ENCODE measurements around the gene ATG16L2.
"Not testable (repeated sequence)": the region's sequence is repeated elsewhere in the genome, so short reads cannot be mapped to it uniquely, and the experiment has no call there.

Gene ATG16L2

DNA sequence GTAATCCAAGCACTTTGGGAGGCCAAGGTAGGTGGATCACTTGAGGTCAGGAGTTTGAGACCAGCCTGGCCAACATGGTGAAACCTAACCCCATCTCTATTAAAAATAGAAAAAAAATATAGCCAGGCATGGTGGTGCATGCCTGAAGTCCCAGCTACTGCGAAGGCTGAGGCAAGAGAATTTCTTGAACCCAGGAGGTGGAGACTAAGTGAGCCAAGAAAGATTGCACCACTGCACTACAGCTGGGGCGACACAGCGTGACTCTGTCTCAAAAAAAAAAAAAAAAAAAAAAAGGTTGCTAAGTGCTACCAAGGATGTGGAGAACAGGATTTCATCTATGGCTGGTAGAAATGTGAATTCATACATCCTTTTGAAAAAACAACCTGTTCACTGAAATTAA is 36.6 kb downstream of the ATG16L2 start:
- no peak for DNase-seq

DNA sequence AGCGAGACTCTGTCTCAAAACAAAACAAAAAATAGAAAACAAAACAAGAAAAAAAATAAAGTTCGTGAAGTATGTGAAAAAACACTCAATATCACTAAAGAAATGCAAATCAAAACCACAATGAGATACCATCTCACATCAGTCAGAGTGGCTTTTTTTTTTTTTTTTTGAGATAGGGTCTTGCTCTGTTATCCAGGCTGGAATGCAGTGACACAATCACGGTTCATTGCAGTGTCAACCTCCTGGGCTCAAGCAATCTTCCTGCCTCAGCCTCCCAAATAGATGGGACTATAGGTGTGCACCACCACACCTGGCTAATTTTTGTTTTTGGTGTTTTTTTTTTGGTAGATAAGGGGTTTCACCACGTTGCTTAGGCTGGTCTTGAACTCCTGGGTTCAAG is 37.5 kb downstream of the ATG16L2 start:
- no peak for DNase-seq

DNA sequence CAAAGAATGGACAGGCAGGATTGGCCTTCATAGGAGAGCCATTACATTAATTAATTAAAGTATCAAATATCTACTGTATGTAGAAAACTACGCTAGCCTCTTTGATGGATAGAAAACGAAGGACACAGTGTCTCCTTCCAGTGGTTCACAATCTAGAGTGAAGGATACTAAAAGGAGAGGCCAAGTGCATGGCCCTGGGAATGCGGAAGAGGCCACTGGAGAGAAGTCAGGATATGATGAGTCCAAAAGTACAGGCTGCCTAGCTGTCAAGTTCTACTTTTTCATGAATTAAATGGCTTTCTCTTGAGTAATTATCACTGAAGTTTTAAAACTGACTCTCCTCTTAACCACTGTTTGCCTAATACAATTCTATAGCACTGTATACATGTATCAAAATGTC is 41.9 kb downstream of the ATG16L2 start:
- no peak for DNase-seq

DNA sequence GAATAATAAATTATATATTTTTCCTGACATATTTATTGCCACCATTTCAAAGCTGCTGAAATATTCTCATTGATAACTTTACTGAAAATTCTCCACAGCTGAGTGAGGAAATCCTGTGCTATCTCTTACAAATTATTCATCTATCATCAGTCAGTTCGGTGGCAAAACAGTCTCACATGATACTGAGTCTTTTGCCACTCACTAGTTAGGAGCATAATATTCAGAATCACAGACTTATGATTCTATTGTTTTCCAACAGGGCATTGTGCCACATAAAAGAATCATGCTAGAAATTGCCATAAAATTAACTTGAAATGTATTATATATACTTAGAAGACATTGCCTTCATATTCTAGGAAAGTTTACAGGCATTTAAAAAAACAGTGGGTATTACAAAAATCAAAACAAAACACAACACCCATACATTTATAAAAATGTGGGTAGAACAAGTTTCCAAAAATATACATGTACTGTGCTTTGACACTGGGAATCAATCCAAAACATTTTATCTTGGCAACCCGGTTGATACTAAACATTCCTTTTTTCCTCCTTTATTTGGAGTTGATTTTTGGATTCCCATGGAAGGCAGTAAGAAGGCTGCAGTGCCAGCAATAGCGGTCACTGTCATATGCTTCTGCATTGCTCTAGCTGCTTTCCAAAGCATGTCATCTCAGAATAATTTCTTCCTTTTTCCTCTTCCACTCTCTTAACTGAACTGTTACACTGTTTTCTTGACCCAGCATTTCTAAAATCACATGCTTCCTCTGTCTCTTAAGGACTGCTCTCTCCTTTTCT is 42.5 kb downstream of the ATG16L2 start:
- no peak for DNase-seq

DNA sequence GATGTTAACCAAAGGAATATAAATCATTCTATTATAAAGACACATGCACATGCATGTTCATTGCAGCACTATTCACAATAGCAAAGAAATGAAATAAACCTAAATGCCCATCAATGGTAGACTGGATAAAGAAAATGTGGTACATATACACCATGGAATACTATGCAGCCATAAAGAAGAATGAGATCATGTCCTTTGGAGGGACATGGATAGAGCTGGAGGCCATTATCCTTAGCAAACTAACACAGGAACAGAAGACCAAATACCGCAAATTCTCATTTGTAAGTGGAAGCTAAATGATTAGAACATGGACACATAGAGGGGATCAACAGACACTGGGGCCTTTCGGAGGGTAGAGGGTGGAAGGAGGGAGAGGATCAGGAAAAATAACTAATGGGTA is 44.1 kb downstream of the ATG16L2 start:
- DNase-seq = not testable (repeated sequence)

DNA sequence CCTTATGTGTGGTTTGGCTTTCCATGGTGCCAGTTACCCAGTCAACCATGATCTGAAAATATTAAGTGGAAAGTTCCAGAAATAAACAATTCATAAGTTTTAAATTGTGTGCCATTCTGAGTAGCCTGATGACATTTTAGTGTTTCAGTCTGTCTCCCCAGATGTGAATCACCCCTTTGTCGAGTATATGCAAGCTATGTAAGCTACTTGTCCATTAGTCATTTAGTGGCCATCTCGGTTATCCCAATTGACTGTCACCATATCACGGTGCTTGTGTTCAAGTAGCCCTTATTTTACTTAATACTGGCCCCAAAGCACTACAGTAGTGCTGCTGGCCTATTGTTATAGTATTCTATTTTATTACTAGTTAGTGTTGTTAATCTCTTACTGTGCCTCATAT is 44.9 kb downstream of the ATG16L2 start:
- DNase-seq = no peak

DNA sequence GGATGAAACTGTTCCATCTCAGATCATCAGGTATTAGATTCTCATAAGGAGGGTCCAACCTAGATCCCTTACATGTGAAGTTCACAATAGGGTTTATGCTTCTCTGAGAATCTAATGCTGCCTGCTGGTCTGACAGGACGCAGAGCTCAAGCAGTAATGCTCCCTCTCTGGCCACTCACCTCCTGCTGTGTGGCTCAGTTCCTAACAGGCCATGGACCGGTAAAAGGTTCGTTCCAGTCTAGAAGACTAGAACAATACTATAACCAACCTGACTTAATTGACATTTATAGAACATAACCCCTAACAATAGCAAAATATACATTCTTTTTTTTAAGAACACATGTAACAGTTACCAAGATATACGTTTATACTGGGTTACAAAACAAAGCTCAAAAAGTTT is 45.8 kb downstream of the ATG16L2 start:
- DNase-seq = no peak

DNA sequence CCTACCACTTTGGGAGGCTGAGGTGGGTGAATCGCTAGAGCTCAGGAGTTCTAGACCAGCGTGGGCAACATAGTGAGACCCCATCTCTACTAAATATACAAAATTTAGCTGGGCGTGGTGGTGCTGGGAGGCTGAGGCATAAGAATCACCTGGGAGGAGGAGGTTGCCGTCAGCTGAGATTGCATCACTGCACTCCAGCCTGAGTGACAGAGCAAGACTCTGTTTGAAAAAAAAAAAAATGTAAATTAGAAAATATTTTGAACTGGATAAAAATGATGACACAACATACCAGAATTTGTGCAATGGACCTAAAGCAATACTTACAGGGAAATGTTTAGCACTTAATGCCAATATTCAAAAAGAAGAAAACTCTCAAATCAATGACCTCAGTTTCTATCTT is 46.4 kb downstream of the ATG16L2 start:
- no peak for DNase-seq

DNA sequence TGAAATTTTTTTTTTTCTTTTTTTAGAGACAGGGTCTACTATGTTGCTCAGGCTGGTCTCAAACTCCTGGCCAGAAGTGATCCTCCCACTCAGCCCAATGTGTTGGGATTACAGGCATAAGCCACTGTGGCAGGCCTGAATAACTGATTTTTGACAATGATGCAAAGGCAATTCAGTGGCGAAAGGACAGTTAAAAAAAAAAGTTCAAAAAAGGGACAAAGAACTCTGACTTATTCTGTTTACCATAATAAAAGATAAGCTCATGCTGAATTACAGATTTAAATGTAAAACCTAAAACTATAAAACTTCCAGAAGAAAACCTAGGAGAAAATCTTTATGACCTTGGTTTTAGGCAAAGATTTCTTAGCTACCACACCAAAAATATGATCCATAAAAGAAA is 48.9 kb downstream of the ATG16L2 start:
- no peak for DNase-seq

DNA sequence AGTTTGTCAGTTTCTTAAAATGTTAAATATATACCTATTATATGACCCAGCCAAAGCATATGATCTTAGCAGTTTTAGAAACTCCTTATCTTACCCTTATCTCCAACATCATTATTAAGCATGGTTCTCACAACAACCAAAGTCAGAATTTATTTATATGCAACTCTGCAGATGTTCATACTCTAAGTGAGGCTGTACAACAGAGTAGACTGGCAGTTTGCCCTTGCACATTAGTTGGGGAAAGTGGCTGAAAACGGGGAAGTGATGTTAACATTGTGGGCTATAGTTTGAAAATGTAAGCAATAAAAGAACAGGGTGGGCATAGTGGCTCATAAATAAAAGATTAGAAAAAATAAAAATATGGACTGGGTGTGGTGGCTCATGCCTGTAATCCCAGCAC is 49.7 kb downstream of the ATG16L2 start:
- no peak for DNase-seq

DNA sequence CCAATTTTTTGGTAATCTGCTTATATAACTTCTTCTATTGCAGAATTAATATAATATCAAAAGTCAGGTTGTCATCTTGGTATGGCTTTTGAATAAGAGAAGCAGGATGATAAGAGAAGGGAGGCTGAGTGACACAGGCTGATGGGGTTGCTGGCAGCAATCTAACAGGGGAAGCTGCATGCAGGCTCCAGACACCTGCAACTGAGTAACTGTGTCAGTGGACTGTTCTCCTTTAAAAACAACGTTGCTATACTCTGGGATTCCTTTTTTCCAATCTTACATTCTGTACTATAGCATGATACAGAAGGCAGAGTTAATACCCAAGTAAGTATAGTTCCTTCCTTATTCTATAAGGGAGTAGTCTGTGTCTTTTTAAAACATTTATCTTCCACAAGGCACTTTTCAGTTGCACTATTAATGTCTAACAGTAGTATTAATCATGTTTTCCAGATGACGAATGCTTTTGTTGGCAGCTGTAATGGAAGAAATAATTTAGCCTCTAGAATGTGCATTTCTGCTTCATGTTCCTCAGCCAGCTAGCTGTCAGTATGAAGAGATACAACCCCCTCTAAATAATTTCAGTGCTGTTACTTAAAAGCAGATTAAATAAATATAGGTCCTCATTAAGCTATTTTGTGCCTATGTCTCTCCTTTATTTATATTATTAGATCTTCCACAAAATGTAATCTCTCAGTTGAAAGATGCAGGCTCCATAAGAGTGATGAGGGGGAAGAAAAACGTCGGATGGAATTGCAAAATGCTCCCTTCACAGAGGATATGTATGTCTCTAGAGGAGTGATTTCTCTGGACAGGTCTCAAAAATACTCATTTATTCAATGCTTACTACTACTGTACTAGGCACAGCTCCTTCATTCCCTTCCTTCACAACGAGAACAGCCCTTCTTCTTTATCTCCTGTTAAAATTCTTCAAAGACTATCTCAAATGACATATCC is 50.8 kb downstream of the ATG16L2 start:
- no peak for DNase-seq

DNA sequence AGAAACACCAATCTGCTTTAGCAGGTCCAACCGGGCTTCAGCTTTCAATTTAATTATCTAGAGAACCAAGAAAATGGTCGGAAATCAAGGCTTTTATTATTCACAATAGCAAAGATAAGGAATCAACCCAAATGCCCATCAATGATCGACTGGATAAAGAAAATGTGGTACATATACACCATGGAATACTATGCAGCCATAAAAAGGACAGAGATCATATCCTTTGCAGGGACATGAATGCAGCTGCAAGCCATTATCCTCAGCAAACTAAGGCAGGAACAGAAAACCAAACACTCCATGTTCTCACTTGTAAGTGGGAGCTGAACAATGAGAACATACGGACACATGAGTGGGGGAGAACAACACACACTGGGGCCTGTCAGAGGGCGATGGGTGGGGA is 53.8 kb downstream of the ATG16L2 start:
- DNase-seq = no peak

DNA sequence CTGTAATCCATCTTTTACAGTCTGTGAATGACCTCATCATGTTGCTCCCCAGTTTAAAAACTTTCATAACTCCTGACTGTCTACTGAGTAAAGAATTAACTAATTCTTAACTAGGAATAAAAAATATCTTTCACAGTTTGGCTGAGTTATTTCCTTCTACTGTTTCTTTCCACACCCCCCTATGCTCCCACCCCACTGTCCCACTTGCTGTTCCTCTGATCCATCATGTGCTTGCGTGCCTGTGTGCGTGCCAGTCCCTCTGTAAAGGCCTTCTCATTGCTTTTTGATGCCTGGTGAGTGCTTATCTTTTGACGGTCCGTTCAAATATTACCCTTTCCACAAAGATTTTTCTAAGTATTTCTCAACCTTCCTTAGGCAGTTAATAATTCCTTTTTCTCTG is 55.6 kb downstream of the ATG16L2 start:
- no peak for DNase-seq

DNA sequence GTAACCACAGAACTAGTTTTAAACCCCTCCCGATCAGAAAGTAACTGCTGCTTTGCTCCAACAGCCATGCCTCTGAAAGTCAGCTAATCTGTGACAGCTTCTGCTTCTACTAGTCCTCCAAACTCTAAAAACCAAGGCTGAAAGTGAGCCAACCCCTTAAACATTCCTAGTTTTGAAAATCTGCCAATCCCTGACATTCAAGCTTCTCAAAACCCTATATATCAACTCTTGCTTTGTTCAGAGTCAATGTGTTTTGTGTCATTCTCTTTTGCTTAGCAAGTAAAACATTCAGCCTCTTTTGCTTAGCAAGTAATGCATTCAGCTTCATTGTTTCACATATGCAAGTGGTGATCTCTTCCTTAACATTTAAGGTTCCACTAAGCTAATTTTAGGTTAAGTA is 56.9 kb downstream of the ATG16L2 start:
- no peak for DNase-seq

DNA sequence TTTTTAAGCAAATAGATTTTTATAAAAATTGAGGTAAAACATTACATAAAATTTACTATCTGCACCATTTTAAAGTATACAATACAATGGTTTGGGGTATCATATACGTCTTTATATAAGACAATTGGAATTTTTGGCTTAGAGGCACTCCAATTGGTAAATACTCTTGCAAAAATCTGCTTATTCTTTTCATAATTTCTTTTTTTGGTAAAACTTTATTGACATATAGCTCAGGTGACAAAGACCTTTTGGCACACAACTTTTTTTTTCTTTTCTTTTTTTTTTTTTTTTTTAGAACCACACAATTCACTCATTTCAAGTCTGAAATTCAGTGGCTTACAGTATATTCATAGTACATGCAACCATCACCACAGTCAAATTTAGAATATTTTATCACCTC is 57.8 kb downstream of the ATG16L2 start:
- no peak for DNase-seq

DNA sequence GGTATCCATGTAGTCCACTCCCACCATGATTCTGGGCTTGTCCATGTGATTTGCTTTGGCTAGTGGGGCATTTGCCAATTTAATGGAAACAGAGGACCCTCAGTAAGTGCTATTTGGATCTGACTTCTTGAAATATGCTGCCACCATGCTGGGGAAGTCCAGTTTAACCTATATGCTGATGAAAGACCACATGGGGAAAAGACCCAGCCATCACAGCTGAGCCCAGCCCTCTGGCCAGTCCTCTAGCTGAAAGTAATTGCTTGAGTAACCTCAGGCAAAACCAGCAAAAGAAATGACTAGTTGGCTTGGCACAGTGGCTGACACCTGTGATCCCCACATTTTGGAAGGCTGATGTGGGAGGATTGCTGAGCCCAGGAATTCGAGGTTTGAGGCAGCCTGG is 61.5 kb downstream of the ATG16L2 start:
- DNase-seq = no peak

DNA sequence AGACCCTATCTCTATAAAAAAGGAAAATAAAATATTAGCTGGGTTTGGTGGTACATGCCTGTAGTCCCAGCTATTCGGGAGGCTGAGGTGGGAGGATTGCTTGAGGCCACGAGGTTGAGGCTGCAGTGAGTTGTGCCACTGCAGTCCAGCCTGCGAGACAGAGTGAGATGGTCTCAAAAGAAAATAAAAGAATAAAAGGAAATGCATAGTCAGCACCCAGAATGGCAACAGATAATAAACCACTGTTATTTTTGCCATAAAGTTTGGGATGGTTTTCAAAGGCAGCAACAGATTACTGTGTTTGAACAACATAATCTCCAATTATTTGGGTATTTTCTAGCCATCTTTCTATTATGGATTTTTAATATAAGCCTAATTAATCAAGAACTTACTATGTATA is 61.9 kb downstream of the ATG16L2 start:
- DNase-seq = no peak

Measured in RPMI8226 (cell line).